HG02970 (cell line): ENCODE measurements around the gene STEAP4.

Experiments
- ATAC-seq: cut with Tn5 transposase; IDR thresholded peaks from one replicate; pipeline ENCODE4 v1.9.1; 2021; ENCODE audit warnings: mild to moderate bottlenecking, moderate library complexity, moderate number of reproducible peaks; ENCODE audit not compliant: unreplicated experiment, low FRiP score

The STEAP4 gene

GRCh38 chr7:88224601-88225275, 82.0 kb downstream of the STEAP4 start:
- no peak for ATAC-seq

GRCh38 chr7:88223265-88223664, 83.4 kb downstream of the STEAP4 start:
- no peak for ATAC-seq
